ENCODE measurements around the gene CSTA. TPM values are rescaled to one million over a fixed set of nuclear protein-coding genes. Genes with fewer than 3 reads are reported as not detected.

The CSTA gene
- total RNA-seq, 4 donors from 2014 or later: 1,851 to 3,432 (median 2,556) TPM

GRCh38 chr3:122351612-122352011 lies 26.6 kb downstream of the CSTA start:
- intact Hi-C loops (cut with DNase I): no loop called here
- peak overlapping the region in 2 of 4 donors; percentile 76 to 81 for H3K27ac ChIP-seq
- no peak overlapping the region for H3K4me3 ChIP-seq
- H3K27me3 ChIP-seq: no peaks in the 10 kb centered on the region
- H3K9me3 ChIP-seq: no peaks in the 10 kb centered on the region
- no peak for DNase-seq
- H3K4me1 ChIP-seq: peaks cover 0 to 66% (median 9%) of the 10 kb centered on the region in 3 donors
- H3K36me3 ChIP-seq: no peaks in the 10 kb centered on the region
- TF ChIP-seq CTCF (IDR thresholded peaks at IDR 0.05) (no peak), POLR2A (IDR thresholded peaks at IDR 0.05) (no peak)
- WGBS, 2 donors: 86 to 97% methylated on average over 4 of the region's 4 CpGs

GRCh38 chr3:122353215-122353614 lies 28.2 kb downstream of the CSTA start:
- TF ChIP-seq POLR2A (IDR thresholded peaks at IDR 0.05): no peak
- TF ChIP-seq CTCF (IDR thresholded peaks at IDR 0.05): no peak
- DNase-seq: no peak
- no peaks in the 10 kb centered on the region for H3K9me3 ChIP-seq
- intact Hi-C loops (cut with DNase I): no loop called here
- H3K4me1 ChIP-seq: peaks cover 0 to 82% (median 11%) of the 10 kb centered on the region in 3 donors
- H3K27ac ChIP-seq: peak overlapping the region in 3 of 4 donors; percentile 57 to 81 (median 76)
- no peak overlapping the region for H3K4me3 ChIP-seq
- H3K27me3 ChIP-seq: no peaks in the 10 kb centered on the region
- WGBS, 2 donors: 31 to 44% methylated on average over 2 of the region's 2 CpGs
- H3K36me3 ChIP-seq: peaks cover 0 to under 1% (median 0%) of the 10 kb centered on the region in 3 donors

GRCh38 chr3:122353893-122354401 lies 28.9 kb downstream of the CSTA start:
- 75 to 96% methylated on average over 1 of the region's 1 CpG for WGBS, 2 donors
- no peak for TF ChIP-seq POLR2A (IDR thresholded peaks at IDR 0.05)
- no peak for TF ChIP-seq CTCF (IDR thresholded peaks at IDR 0.05)
- intact Hi-C loops (cut with DNase I): no loop called here

GRCh38 chr3:122355612-122356011 lies 30.6 kb downstream of the CSTA start:
- WGBS, 2 donors: 52 to 74% methylated on average over 4 of the region's 4 CpGs

More at GRCh38 chr3:122353893-122354401, 28.9 kb downstream of the CSTA start:
- H3K36me3 ChIP-seq: peaks cover 0 to 8% (median 0%) of the 10 kb centered on the region in 3 donors
- no peaks in the 10 kb centered on the region for H3K27me3 ChIP-seq
- no peaks in the 10 kb centered on the region for H3K9me3 ChIP-seq
- peak overlapping the region; percentile 31 to 81 (median 66) for H3K27ac ChIP-seq
- no peak overlapping the region for H3K4me3 ChIP-seq
- DNase-seq: no peak
- H3K4me1 ChIP-seq: peaks cover 0 to 89% (median 11%) of the 10 kb centered on the region in 3 donors

More at GRCh38 chr3:122355612-122356011, 30.6 kb downstream of the CSTA start:
- Histone ChIP-seq H3K36me3 (peaks cover 0 to 11% (median 0%) of the 10 kb centered on the region in 3 donors), H3K4me3 (no peak overlapping the region), H3K27ac (peak overlapping the region in 2 of 4 donors; percentile 76 to 81), H3K27me3 (no peaks in the 10 kb centered on the region), H3K4me1 (peaks cover 0 to 87% (median 11%) of the 10 kb centered on the region in 3 donors), H3K9me3 (no peaks in the 10 kb centered on the region)
- DNase-seq: no peak
- no peak for TF ChIP-seq CTCF (IDR thresholded peaks at IDR 0.05)
- intact Hi-C loops (cut with DNase I): no loop called here
